Measurements from ENCODE around the gene KCNJ18.
"Not testable (repeated sequence)": the region's sequence is repeated elsewhere in the genome, so short reads cannot be mapped to it uniquely, and the experiment has no call there.

KCNJ18 gene

DNA sequence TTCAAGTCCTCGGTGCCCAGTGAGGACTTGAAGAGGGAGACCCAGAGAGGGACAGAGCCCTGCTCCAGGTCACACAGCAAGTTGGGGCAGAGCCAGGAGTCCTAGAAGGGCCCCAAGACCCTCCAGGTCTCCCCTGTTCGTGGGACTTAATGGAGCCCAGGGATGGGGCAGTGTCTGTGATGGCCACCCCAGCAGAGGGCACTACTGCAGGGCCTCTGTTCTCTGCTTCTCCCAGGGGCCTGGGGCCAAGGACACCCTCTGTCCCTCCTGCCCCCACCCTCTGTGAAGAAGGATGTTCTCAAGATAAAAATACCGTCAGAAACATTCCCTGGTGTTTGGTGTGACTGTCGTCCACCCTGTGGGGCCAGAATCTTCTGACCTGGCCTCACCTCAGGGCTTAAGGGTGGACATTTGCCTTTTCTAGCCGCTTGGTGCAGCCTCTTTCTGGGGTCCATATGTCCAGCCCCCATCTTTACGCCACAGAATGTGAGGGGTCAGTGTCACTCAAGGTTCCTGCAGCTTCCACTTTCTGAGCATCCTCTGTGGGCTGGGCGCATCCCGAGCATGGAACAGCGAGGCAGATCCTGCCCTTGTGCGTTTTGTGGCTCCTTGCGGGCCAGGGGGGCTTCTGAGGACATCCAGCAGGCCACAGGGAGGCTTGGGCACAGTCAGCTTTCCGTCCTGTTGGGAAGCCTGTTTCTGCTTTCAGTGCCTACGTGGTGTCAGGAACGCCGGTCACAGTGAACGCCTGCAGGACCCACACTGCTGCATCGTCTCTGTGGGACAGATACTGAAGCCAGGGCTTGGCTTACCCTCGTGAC lies at the start of gene KCNJ18:
TSS of gene KCNJ18 (plus strand) at position 641 of the 821 bp plus-strand sequence. CDS start 10,264 bp downstream, outside the sequence.
- not testable (repeated sequence) for DNase-seq

DNA sequence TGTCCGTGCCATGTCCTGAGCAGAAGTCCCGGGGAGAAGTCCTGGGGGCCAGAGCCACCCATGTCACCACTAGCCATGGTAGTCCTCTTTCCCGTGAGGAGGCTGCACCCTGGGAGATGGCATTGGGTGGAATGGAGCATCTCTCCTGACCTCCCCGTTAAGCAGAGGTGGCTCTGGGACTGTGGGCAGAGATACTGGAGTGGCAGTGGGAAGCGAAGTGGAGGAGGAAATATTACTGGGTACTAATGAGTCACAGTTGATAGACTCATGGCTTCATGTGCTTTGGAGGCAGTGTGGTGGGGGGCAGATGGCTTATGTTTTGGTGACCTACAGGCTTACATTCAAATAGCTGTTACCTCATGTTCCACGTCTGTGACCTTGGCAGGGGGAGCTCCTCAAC lies 44.2 kb upstream of the KCNJ18 start:
- DNase-seq, result not testable (repeated sequence)

DNA sequence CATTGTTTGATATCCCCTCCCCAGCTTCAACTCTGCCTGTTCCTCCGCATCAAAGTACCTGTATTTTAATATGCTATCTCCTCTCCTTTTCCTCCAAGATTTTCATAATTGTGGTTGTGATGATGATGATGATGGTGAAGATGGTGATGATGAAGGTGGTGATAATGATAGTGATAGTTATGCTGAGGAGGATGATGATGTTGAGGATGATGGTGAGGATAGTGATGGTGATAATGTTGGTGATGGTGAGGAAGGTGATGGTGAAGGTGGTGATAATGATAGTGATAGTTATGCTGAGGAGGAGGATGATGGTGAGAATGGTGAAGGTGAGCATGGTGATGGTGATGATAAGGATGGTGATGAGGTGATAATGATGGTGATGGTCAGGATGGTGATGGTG lies 42.3 kb upstream of the KCNJ18 start:
- DNase-seq, result not testable (repeated sequence)

DNA sequence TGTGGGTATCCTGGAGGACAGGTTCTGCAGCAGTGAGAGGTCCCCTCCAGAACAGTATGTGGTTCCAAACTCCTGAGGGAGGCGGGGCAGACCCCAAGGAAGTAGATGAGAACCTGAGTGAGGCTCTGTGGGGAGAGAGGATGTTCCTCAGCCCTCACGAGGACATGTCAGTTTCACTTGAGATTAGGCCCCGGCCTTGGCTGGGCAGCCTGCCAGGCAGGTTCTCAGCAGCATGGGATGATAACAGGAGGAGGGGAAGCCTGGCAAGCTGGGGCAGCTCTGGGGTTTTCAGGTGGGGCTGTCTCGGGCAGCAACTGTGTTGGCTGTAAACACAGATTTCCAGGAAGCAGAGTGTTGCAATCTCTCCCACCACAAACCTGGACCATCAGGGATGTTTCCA lies 40.3 kb upstream of the KCNJ18 start:
- DNase-seq, result not testable (repeated sequence)

DNA sequence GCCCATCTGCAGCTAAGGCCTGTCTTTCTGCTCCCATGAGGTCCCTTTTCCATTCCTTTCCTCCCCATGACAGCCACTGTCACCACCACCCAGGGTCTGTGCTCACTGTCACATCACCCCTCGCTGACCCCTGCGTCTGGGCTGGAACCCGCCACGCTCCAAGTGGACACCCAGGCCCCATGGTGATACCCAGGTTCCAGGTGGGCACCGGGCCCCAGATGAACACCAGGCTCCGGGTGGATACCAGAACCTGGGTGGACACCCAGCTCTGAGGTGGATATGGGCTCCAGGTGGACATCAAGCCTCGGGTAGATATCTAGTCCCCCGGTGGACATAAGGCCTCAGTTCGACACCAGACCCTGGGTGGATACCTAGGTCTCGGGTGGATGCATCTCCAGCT lies 39.1 kb upstream of the KCNJ18 start:
- not testable (repeated sequence) for DNase-seq

DNA sequence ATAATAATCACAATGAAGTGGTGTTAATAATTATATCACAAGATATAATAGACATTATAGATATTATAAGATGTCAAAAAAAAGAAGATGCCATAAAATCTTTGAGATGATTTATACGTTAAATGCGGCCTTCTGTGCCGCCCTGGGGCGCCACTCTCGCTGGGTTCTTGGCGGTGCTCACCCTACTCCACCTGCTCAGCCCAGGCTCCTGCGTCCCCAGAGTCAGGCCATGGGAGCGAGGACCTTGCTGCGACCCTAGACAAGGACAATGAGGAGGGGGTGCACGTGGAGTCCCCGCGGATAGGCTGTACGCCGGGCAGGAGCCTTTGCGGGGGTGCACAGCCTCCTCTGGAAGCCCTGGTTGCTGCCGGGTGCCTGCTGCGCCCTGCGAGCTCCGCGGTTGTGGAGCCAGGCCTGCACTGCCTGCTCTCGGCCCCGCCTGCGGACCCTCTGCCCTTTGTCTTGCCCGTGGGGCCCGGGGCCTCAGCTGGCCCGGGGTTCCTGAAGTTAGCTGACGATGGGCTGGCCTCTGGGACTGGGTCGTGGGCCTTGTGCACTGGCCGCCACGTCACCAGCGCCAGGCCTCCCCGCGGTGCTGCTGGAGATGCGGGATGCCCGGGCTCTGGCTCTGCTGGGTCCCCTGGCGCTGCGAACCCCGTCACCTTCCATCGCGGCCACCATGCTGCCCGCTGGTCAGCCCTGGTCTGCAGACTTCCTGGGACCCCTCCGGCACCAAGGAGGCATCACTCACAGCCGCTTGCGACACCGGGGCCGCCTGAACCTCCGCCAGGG lies 35.6 kb upstream of the KCNJ18 start:
- not testable (repeated sequence) for DNase-seq

DNA sequence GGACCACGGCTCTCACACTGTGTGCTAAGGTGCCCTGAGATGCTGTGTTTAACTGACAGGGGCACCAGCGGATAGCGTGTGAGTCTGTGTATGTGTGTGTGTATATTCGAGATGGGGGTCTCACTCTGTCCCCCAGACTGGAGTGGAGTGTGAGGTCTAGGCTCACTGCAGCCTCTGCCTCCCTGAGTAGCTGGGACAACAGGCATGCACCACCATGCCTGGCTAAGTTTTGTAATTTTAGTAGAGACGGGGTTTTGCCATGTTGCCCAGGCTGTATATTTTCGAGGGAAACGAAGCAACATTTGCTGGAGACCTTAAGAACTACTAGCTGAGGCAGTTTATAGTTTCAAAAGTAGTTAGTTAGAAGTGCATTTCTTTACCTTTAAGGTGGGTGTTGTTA lies 32.7 kb upstream of the KCNJ18 start:
- not testable (repeated sequence) for DNase-seq

DNA sequence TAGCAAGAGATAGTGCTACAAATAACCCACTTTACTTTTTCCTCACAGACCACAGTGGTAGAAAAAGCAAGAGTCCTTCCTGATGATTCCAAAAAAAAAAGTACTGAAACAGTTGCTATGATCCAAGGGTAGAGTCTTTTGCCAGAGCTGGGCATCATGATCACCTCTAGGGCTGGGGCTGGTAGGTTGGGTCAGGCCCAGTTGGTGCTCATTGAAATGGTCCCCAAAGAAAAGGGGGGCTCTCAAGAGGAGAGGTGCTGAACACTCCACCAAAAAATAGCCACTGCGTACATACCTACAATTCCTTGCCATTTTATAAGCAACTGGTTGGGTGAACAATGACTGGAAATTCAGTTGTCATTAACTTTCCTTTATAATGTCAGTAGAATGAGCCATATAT lies 30.9 kb upstream of the KCNJ18 start:
- not testable (repeated sequence) for DNase-seq

DNA sequence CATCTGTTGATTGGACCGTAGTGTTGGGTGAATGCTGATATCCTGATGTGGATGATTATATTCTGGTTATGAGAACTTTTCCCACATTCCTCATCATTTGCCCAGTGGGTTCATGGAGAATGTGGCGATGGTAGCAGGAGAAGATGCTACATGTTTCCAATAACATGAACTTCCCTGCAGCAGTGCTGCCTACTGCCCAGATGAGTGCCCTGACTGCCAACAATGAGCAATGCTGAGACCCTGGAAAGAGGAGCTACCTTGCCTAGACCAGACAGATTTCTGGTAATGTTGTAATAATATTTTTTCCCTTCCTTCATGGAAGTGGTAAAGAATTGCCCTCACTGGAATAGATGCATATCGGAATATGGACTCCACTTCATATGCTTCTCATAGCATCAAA lies 29.2 kb upstream of the KCNJ18 start:
- not testable (repeated sequence) for DNase-seq

DNA sequence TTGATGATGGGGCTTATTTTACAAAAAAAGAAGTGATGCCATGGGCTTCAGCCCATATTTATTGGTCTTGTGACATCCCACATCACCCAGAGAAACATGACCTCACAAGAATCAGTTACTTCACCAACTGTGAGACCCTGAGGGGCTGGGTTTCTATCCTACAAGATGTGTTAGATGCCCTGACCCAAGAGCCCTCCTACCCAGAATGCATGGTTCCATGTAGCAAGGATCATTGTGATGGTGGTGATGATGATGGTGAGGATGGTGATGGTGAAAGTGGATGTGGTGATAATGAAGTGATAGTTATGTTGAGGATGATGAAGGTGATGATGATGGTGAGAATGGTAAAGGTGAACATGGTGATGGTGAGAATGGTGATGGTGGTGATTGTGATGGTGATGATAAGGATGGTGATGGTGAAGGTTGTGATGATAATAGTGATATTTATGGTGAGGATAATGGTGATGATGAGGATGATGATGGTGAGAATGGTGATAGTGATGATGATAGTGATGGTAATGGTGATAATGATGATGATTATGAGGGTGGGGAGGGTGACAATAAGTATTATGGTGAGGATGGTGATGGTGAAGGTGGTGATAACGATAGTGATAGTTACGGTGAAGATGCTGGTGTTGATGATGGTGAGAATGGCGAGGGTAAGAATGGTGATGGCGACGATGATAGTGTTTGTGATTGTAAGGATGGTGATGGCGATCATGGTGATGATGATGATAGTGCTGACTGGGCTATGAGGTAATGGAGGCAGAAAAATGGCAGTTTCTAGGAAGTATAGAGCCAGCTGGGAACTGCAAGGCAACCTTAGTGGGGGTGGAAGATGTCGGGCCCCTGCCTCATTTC lies 28.5 kb upstream of the KCNJ18 start:
- DNase-seq, result not testable (repeated sequence)

DNA sequence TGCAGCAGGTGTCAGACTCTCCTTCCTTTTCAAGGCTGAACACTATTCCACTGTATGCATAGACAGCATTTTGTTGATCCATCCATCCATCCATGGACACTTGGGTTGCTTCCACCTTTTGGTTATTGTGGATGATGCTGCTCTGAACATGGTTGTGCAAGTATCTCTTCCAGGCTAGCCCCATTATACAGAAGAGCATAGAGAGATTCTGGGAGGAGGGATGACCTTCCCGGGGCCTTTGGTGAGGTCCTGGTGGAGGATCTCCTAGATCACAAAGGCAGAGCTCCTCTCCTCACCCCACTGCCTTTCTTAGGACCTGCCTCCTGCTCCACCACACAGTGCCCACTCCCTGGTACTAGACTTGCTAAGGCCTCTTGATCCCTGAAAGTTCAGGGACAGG lies 27.2 kb upstream of the KCNJ18 start:
- DNase-seq, result not testable (repeated sequence)

DNA sequence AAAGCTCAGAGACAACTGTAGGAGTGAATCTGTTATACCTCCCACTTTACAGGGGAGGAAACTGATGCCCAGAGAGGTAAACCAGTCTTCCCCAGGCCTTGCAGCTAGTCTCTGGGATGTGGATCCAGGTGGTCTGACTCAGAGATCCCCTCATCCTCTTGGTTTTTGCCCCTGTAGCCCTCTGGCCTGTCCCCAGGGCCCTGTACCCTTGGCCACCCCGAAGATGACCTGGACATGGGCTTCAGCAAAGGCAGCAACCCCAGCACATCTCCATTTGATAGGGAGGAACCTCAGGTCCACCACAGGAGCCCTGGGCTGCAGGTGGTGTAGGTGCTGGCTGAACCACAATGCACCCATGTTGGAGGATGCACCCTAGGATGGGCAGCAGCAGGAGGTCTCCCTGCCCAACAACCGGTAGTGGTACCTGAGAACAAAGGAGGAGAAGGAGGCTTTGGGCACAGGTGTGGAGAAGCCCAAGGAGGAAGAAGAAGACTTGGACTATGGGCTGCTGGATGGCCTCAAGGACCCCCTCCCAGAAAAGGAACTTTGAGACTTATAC lies 26.3 kb upstream of the KCNJ18 start:
- not testable (repeated sequence) for DNase-seq

DNA sequence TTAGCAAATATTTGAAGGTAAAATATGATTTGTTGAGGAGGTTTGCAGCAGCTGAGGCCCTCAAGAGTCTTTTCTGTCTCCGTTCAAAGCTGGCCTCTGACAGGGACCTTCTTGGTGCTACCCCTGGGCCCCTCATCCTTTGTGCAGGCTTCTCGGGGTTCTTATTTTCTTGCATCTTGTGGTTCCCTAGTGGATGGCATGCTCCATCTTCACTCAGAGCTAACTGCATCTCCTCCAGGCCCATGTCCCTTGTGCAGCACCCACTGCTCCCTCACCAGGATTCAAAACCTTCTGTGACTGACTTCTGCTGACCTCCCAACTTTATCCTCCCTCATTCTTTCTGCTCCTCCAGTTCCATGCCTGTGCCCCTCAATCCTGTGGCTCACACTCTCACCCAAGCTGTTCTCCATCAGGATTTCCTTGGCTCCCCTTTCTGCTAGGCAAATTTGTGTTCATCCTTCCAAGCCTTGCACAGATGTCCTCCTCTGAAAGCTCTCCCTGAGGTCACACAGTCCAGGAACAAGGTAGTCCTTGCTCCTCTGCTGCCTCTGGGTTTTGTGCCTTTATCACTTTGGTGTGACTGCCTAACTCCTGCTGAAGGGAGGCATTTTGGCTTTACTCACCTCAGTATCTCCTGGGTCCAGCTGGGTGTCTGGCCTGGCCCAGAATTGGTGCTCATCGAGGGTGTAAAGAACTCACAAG lies 25.5 kb upstream of the KCNJ18 start:
- DNase-seq, result not testable (repeated sequence)

DNA sequence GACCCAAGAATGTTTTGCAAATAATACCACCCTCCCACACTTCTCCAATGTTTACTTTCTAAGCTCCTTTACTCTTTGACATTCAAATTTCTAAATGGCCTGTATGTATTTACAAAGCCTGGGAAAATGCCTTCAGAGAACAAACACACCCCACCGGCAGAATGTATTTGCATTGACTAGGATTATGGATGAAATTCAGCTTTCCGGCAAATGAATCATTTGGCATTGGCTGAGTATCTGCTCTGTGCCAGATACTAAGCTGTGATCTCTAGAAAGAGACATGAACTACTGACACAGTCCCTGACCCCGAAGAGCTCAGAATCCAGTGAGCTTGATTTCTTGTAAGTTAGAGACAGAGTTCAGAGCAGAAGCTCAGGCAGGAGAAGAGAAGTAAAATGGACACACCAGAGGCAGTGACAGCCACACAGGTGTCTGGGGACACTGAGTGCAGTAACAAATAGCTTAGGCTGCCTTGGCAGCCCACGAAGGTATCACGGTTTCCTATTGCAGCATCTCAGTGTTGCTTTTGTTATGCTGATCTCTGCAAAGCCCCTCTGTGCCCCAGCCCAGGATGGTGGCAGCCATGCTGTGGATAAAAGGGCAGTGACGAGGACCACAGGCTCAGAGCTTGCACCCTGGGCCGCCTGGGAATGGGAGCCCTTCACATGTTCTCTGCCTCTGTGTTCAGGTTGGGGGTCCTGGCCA lies 24.8 kb upstream of the KCNJ18 start:
- DNase-seq, result not testable (repeated sequence)

DNA sequence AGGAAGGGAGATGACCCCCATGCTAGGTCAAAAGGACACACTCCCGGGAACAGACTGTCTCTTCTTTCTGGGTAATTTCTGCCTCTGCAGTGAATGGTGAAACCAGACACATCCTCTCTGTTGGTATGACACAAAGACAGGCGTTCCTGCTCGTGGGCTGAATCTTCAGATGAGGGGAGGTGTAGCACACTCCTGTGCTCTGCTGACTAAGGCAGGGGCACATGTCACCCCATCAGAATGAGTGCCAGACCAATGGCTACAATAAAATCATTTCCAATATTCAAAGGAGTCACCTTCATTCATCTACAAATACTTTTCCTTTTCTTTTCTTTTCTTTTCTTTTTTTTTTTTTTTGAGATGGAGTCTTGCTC lies 24.2 kb upstream of the KCNJ18 start:
- not testable (repeated sequence) for DNase-seq

DNA sequence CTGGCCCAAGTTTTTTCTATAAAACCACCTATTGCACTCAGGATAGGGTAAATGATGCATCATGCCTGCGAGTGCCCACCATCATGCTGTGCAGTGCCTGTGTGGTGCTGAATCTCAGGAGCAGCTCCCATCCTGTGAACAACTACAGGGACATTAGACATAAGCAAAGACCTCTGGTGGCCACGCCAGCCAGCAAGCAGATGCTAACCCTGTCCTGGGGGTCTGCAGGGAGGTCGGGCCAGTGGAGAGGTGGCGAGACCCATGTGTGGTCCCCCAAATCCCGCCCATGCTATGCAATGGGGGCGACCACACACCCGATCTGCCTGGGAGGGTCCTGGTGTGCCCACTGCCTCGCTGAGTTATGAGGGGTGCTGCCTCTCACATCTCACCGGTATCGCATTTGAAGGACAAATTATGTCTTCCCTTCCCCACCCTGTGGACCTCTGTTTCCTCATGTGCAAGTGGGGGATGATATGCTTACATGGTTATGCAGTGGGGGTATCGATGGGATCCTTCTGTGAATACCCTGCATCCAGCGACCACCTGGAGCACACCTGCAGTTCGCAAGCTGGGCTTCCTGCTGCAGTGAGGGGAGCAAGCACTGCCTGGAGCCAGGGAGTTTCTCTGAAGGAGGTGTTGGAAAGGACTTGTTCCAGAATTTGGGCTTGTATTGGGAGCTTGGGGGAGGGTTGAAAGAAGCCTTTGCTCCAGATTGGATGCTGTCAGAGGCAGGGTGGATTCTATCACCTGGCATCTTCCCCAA lies 23.4 kb upstream of the KCNJ18 start:
- not testable (repeated sequence) for DNase-seq

DNA sequence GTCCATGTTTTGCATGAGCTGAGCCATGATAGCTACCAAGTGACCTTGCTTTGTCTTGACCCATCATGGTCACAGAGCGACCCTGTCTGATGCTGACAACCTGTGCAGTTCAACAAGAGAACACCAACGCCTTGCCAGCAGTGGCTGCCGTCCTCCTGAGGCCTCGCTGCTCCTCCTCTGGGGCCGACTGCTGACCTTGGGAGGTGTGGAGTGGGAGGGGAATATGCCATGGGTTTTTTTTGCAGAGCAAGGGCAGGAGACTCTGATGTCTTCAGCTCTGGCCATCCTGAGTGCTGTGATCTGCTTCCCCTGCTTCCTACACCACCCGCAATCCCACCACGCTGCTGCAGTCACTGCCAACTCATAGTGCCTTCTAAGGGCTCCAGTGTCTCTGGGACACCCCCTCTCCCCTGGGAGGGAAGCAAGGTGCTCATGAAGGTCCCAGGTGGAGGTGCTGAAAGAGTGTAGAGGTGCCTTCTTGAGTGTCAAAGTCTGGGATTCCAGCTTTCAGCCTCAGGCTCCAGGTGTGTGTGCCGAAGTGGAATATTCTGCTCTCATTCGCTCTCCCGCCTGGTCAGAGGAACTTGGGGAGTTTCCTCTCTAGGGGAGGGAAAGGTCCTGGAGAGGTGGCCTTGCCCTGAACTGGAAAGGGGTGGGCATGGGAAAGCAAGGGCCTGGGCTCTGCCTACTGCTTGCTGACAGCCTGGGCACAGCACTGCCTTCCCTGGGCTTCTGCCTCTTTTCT lies 22.5 kb upstream of the KCNJ18 start:
- not testable (repeated sequence) for DNase-seq

DNA sequence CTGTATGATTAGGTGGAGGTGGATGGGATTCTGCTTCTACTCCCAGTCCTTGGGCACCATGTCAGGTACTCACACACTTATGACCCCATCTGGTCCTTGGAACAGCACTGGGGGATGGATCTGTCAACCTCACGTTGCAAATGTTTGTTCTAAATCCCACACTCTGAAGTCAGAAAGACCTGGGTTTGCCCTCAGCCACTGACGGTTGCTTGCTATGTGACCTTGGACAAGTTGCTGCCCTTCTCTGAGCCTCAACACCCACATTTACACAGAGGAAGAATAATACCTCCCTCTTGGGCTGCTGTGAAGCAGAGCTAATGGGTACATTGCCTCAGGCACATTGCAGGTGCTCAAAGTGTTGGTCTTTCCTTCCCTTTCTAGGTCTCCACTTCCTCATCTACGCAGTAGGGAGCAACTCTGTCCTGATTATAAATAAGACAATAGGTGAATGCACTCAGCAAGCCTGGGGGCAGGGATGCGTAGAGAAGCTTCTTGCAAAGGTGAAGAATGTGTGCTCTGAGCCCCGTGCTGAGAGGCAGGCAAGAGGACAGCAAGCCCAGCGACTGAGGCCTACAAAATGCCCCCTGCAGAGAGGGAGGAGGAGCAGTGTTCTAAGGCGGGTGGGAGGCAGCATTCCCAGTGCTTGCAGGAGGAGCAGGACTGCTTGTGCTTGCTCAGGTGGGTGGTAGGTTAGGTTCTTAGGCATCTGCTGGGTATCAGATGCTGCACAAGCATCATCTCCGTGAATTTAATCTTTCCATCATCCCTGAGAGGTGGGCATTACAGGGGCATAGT lies 21.8 kb upstream of the KCNJ18 start:
- not testable (repeated sequence) for DNase-seq

DNA sequence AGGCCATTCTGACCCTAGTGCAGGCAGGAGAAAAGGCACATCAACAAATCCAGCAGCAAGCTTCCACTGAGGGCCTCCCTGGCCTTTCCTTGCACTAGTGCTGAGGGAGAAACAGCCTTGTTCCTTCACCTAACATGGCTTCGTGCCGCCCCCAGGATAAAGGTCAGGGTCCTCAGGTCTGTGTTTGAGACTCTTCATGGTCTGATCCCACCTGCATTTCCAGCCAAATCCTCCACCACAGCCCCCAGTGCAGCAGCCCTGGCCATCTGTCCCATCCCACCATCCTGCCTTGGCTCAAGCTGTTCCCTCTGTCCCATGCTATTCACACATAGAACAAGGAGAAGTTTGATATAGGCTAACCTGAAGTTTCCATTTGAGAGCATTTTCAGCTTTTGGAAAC lies 20.9 kb upstream of the KCNJ18 start:
- not testable (repeated sequence) for DNase-seq

Data from retina (tissue), 1 donor.